Tibial nerve (tissue), 3 donors: ENCODE results near the gene IGF1R.

Experiments used
- POLR2A ChIP-seq, 2 donors: fragments of 450-650 bp; IDR thresholded peaks; one replicate each; pipeline ENCODE4 v1.6.1; 2017; ENCODE audit warnings: antibody characterized with exemption in 2 of 2, mild to moderate bottlenecking in 2 of 2, moderate library complexity in 2 of 2
- TF ChIP-seq, protein P1 (sequence below), 5 experiments: fragments of 200-600 bp in 3 of 5; fragments of 450-650 bp in 2 of 5; sonication (generic) in 3 of 5; IDR thresholded peaks; one replicate each; pipeline ENCODE4 v1.5.1; 2016 to 2019; ENCODE audit warnings: antibody characterized with exemption in 5 of 5, mild to moderate bottlenecking in 3 of 5, moderate library complexity in 2 of 5

DNA sequence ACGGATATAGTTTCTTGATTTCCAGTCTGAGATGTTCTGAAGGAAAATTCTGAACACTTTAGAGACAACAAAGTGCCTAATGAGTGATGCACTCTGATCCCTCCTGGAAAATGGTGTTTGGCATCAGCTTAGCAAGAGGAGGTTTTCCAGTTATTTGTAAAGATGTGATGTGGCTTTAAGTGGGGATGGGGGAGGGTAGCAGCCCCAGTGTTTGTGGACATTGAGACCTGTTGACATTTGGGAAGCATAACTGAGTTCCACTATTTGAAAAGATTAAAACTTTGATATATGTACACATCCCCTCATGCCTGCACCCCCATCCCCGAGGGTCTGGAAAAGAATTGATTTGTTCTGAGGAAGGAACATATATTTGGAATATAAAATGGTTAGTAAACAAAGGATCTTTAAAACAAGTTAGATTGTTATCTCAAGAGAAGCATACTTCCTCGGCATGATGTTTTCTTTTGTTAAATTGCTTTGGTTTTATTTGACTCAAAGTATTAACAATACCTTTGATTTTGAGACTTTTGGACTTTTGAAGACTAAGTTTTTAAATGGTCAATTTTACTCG, 6.5 kb downstream of the IGF1R start:
- TF ChIP-seq, protein P1, sequence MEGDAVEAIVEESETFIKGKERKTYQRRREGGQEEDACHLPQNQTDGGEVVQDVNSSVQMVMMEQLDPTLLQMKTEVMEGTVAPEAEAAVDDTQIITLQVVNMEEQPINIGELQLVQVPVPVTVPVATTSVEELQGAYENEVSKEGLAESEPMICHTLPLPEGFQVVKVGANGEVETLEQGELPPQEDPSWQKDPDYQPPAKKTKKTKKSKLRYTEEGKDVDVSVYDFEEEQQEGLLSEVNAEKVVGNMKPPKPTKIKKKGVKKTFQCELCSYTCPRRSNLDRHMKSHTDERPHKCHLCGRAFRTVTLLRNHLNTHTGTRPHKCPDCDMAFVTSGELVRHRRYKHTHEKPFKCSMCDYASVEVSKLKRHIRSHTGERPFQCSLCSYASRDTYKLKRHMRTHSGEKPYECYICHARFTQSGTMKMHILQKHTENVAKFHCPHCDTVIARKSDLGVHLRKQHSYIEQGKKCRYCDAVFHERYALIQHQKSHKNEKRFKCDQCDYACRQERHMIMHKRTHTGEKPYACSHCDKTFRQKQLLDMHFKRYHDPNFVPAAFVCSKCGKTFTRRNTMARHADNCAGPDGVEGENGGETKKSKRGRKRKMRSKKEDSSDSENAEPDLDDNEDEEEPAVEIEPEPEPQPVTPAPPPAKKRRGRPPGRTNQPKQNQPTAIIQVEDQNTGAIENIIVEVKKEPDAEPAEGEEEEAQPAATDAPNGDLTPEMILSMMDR (IDR thresholded peaks at IDR 0.05), result no peak
- no peak for TF ChIP-seq POLR2A (IDR thresholded peaks at IDR 0.05)
